ENCODE measurements around the gene ADAMTS17.

ADAMTS17 gene

GRCh38 chr15:100167884-100168375 lies 173.8 kb downstream of the ADAMTS17 start:
- no peak for DNase-seq

- DNase-seq, result no peak
Measured at GRCh38 chr15:100166313-100166712, 175.5 kb downstream of the ADAMTS17 start.

GRCh38 chr15:100163961-100164360 lies 177.8 kb downstream of the ADAMTS17 start:
- no peak for DNase-seq

- no peak for DNase-seq
Measured at GRCh38 chr15:100160953-100161352, 180.8 kb downstream of the ADAMTS17 start.

- DNase-seq, result no peak
Measured at GRCh38 chr15:100159436-100159835, 182.3 kb downstream of the ADAMTS17 start.

GRCh38 chr15:100158356-100158755 lies 183.4 kb downstream of the ADAMTS17 start:
- DNase-seq, result no peak

GRCh38 chr15:100156201-100156600 lies 185.6 kb downstream of the ADAMTS17 start:
- no peak for DNase-seq

GRCh38 chr15:100154338-100154737 lies 187.4 kb downstream of the ADAMTS17 start:
- no peak for DNase-seq

GRCh38 chr15:100152463-100152862 lies 189.3 kb downstream of the ADAMTS17 start:
- DNase-seq, result no peak

GRCh38 chr15:100150906-100151305 lies 190.9 kb downstream of the ADAMTS17 start:
- no peak for DNase-seq

- no peak for DNase-seq
Measured at GRCh38 chr15:100147828-100148227, 193.9 kb downstream of the ADAMTS17 start.

GRCh38 chr15:100143378-100143777 lies 198.4 kb downstream of the ADAMTS17 start:
- no peak for DNase-seq

- DNase-seq, result no peak
Measured at GRCh38 chr15:100141311-100142001, 200.3 kb downstream of the ADAMTS17 start.

- DNase-seq, result no peak
Measured at GRCh38 chr15:100140527-100141308, 201.1 kb downstream of the ADAMTS17 start.

- DNase-seq, result no peak
Measured at GRCh38 chr15:100134586-100134985, 207.2 kb downstream of the ADAMTS17 start.

- DNase-seq, result no peak
Measured at GRCh38 chr15:100134089-100134583, 207.6 kb downstream of the ADAMTS17 start.

GRCh38 chr15:100133001-100133400 lies 208.8 kb downstream of the ADAMTS17 start:
- DNase-seq, result no peak

GRCh38 chr15:100132309-100132708 lies 209.5 kb downstream of the ADAMTS17 start:
- DNase-seq, result no peak

- DNase-seq, result peak; percentile 57
Measured at GRCh38 chr15:100131321-100132224, 210.2 kb downstream of the ADAMTS17 start.

GRCh38 chr15:100129677-100130076 lies 212.1 kb downstream of the ADAMTS17 start:
- DNase-seq, result no peak

- no peak for DNase-seq
Measured at GRCh38 chr15:100125401-100126191, 216.2 kb downstream of the ADAMTS17 start.

GRCh38 chr15:100124936-100125335 lies 216.8 kb downstream of the ADAMTS17 start:
- DNase-seq, result no peak

Measured in activated CD4-positive, alpha-beta T cell treated with anti-CD3 and anti-CD28 coated beads for 48 hours (primary cell).